Measurements from ENCODE around the gene ZNF516.

- TF ChIP-seq CTCF (IDR thresholded peaks at IDR 0.05) (no peak), POLR2A (IDR thresholded peaks at IDR 0.05) (no peak)
Observed at GRCh38 chr18:76338619-76339245, 156.3 kb downstream of the ZNF516 start.
